Measurements from ENCODE around the gene PCNX1.
A peak's percentile ranks its signal among the peaks of the same experiment; 100 is the strongest.

PCNX1 gene

GRCh38 chr14:71078500-71078899, 171.2 kb downstream of the PCNX1 start:
- no peak for TF ChIP-seq CTCF (IDR thresholded peaks at IDR 0.05; ENCODE audit: extremely low read depth, insufficient read depth, missing control alignments)
- no peak for DNase-seq (ENCODE audit: low spot score)
- in situ Hi-C loops (cut with MboI; ENCODE audit: low pct_unique_long_range_greater_than_20kb, low sequenced_read_pairs, unreplicated experiment), result no loop called here

GRCh38 chr14:71086567-71086966, 179.3 kb downstream of the PCNX1 start:
- TF ChIP-seq CTCF (IDR thresholded peaks at IDR 0.05; ENCODE audit: extremely low read depth, insufficient read depth, missing control alignments), result no peak
- no peak for DNase-seq (ENCODE audit: low spot score)
- in situ Hi-C loops (cut with MboI; ENCODE audit: low pct_unique_long_range_greater_than_20kb, low sequenced_read_pairs, unreplicated experiment), result no loop called here

DNA sequence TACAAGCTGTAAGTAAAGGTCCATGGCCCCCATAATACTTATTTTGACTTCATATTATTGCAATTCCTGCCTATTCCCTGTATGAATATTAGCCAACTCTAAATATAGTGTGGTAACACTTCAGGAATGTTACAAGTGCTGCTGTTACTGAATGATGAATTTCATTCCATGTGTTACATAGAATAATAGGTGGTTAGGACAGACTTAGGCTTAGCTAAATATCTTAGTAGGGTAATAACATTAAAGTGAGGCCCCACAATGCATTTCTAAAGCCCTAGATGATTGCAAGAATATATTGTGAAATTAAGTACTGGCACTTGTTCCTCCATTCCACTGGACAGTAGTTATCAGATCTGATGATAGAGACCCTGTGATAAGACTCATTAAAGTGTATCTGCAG, 182.7 kb downstream of the PCNX1 start:
- in situ Hi-C loops (cut with MboI; ENCODE audit: low pct_unique_long_range_greater_than_20kb, low sequenced_read_pairs, unreplicated experiment), result no loop called here
- TF ChIP-seq CTCF (IDR thresholded peaks at IDR 0.05; ENCODE audit: extremely low read depth, insufficient read depth, missing control alignments), result no peak
- no peak for DNase-seq (ENCODE audit: low spot score)

- no peak for TF ChIP-seq CTCF (IDR thresholded peaks at IDR 0.05; ENCODE audit: extremely low read depth, insufficient read depth, missing control alignments)
- in situ Hi-C loops (cut with MboI; ENCODE audit: low pct_unique_long_range_greater_than_20kb, low sequenced_read_pairs, unreplicated experiment), result no loop called here
- DNase-seq (ENCODE audit: low spot score), result no peak
These were observed 187.5 kb downstream of the PCNX1 start for GRCh38 chr14:71094722-71095121.

DNA sequence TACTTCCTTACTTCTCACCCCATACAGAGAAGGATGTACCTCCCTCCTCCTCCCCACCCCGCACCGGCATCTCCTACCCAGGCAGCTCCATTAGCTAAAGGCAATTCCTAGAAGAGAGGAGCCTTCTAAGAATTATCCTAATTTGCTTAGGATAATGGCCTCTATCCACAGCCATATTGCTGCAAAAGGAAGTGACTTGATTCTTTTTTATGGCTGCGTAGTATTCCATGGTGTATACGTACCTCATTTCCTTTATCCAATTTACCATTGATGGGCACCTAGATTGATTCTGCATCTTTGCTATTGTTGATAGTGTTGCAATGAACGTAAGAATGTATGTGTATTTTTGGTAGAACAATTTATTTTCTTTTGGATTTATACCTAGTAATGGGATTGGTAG, 189.7 kb downstream of the PCNX1 start:
- no peak for TF ChIP-seq CTCF (IDR thresholded peaks at IDR 0.05; ENCODE audit: extremely low read depth, insufficient read depth, missing control alignments)
- DNase-seq (ENCODE audit: low spot score), result no peak
- in situ Hi-C loops (cut with MboI; ENCODE audit: low pct_unique_long_range_greater_than_20kb, low sequenced_read_pairs, unreplicated experiment), result no loop called here

GRCh38 chr14:71103662-71104484, 196.6 kb downstream of the PCNX1 start:
- DNase-seq (ENCODE audit: low spot score), result peak; percentile 58
- TF ChIP-seq CTCF (IDR thresholded peaks at IDR 0.05; ENCODE audit: extremely low read depth, insufficient read depth, missing control alignments), result peak; percentile 69
- in situ Hi-C loops (cut with MboI; ENCODE audit: low pct_unique_long_range_greater_than_20kb, low sequenced_read_pairs, unreplicated experiment), result no loop called here

Measured in GM13977 (cell line).